ENCODE results near the gene PMP22. TPM values are rescaled to one million over a fixed set of nuclear protein-coding genes. Genes with fewer than 3 reads are reported as not detected.

PMP22 gene
- total RNA-seq, 2 experiments from 2014 or later, result not detected

- Mint-ChIP-seq H3K36me3 (ENCODE audit: low read depth) (no peaks in the 10 kb centered on the region), H3K27ac (no peak overlapping the region), H3K9me3 (no peaks in the 10 kb centered on the region), H3K4me1 (ENCODE audit: low read depth) (no peaks in the 10 kb centered on the region), H3K27me3 (peaks cover 21% of the 10 kb centered on the region), H3K4me3 (no peak overlapping the region)
- peaks cover 0 to 6% of the 10 kb centered on the region in 2 experiments for H3K27me3 ChIP-seq (ENCODE audit: control insufficient read depth in 1 of 2, insufficient read depth in 2 of 2, low read length in 2 of 2)
- TF ChIP-seq CTCF (IDR thresholded peaks at IDR 0.05), result no peak
- H3K36me3 ChIP-seq (ENCODE audit: insufficient read depth, low read length), result no peaks in the 10 kb centered on the region
- no peaks in the 10 kb centered on the region for H3K4me1 ChIP-seq (ENCODE audit: insufficient read depth, low read length)
- no peaks in the 10 kb centered on the region for H3K9me3 ChIP-seq (ENCODE audit: control insufficient read depth in 1 of 2, insufficient read depth in 1 of 2, low read length in 2 of 2)
- H3K4me3 ChIP-seq (ENCODE audit: low read length), result no peak overlapping the region
- ATAC-seq (ENCODE audit: poor library complexity), result no peak
- H3K27ac ChIP-seq (ENCODE audit: low read depth in 1 of 2, low read length in 2 of 2), result no peak overlapping the region
- no peak for DNase-seq
- ChIA-PET CTCF (no interaction called here), POLR2A (interaction anchor here (1.0 kb wide), 1 partner anchor 9 kb away, joined by 3 read pairs; no protein-coding TSS in a partner anchor)
- intact Hi-C loops (cut with DNase I, micrococcal nuclease), result no loop called here
Measured at GRCh38 chr17:15181816-15182215, 83.3 kb downstream of the PMP22 start.

- no peaks in the 10 kb centered on the region for H3K4me1 ChIP-seq (ENCODE audit: insufficient read depth, low read length)
- H3K9me3 Mint-ChIP-seq, result no peaks in the 10 kb centered on the region
- no peaks in the 10 kb centered on the region for H3K4me1 Mint-ChIP-seq (ENCODE audit: low read depth)
- H3K27ac Mint-ChIP-seq, result no peak overlapping the region
- ChIA-PET CTCF (no interaction called here), POLR2A (no interaction called here)
- no peaks in the 10 kb centered on the region for H3K36me3 Mint-ChIP-seq (ENCODE audit: low read depth)
- intact Hi-C loops (cut with DNase I, micrococcal nuclease), result no loop called here
- H3K27ac ChIP-seq (ENCODE audit: low read depth in 1 of 2, low read length in 2 of 2), result no peak overlapping the region
- DNase-seq (no peak), ATAC-seq (ENCODE audit: poor library complexity) (no peak)
- no peaks in the 10 kb centered on the region for H3K36me3 ChIP-seq (ENCODE audit: insufficient read depth, low read length)
- H3K4me3 ChIP-seq (ENCODE audit: low read length), result no peak overlapping the region
- H3K9me3 ChIP-seq (ENCODE audit: control insufficient read depth in 1 of 2, insufficient read depth in 1 of 2, low read length in 2 of 2), result no peaks in the 10 kb centered on the region
- H3K27me3 ChIP-seq (ENCODE audit: control insufficient read depth in 1 of 2, insufficient read depth in 2 of 2, low read length in 2 of 2), result peaks cover 0 to 6% of the 10 kb centered on the region in 2 experiments
- H3K27me3 Mint-ChIP-seq, result peaks cover 21% of the 10 kb centered on the region
- H3K4me3 Mint-ChIP-seq, result no peak overlapping the region
- no peak for TF ChIP-seq CTCF (IDR thresholded peaks at IDR 0.05)
Measured at GRCh38 chr17:15181333-15181732, 83.8 kb downstream of the PMP22 start.

GRCh38 chr17:15180121-15180561 lies 85.0 kb downstream of the PMP22 start:
- H3K36me3 Mint-ChIP-seq (ENCODE audit: low read depth), result no peaks in the 10 kb centered on the region
- ChIA-PET POLR2A (no interaction called here), CTCF (interaction anchor here (0.7 kb wide), 1 partner anchor 22 kb away, joined by 3 read pairs; no protein-coding TSS in a partner anchor)
- Histone ChIP-seq H3K36me3 (ENCODE audit: insufficient read depth, low read length) (no peaks in the 10 kb centered on the region), H3K4me3 (ENCODE audit: low read length) (no peak overlapping the region), H3K27ac (ENCODE audit: low read depth in 1 of 2, low read length in 2 of 2) (no peak overlapping the region), H3K4me1 (ENCODE audit: insufficient read depth, low read length) (no peaks in the 10 kb centered on the region), H3K9me3 (ENCODE audit: control insufficient read depth in 1 of 2, insufficient read depth in 1 of 2, low read length in 2 of 2) (no peaks in the 10 kb centered on the region), H3K27me3 (ENCODE audit: control insufficient read depth in 1 of 2, insufficient read depth in 2 of 2, low read length in 2 of 2) (peaks cover 0 to 6% of the 10 kb centered on the region in 2 experiments)
- H3K9me3 Mint-ChIP-seq, result no peaks in the 10 kb centered on the region
- intact Hi-C loops (cut with DNase I, micrococcal nuclease), result no loop called here
- ATAC-seq (ENCODE audit: poor library complexity) (no peak), DNase-seq (no peak)
- H3K4me3 Mint-ChIP-seq, result no peak overlapping the region
- H3K27ac Mint-ChIP-seq, result no peak overlapping the region
- TF ChIP-seq CTCF (IDR thresholded peaks at IDR 0.05), result no peak
- no peaks in the 10 kb centered on the region for H3K4me1 Mint-ChIP-seq (ENCODE audit: low read depth)
- peaks cover 18% of the 10 kb centered on the region for H3K27me3 Mint-ChIP-seq

Small RNAs within 50 kb of the gene (microRNA-seq; reads per million reads assigned to microRNA genes)
- not detected for gene MIR4731 (ENCODE audit: borderline microRNAs expressed, borderline replicate concordance)

Other genes with a start within 250 kb of the PMP22 start
- gene TEKT3, start 76.3 kb upstream of the PMP22 start, total RNA-seq, result not detected
- 1 to 10 TPM in 1 of 2 experiments, under 1 TPM in 1; 0.89 to 3.3 TPM for gene CDRT4, start 202.3 kb upstream of the PMP22 start, total RNA-seq

All from CD4-positive, alpha-beta T cell (primary cell).